Naive B cell (primary cell): ENCODE measurements around the gene TAMALIN. TPM values are rescaled to one million over a fixed set of nuclear protein-coding genes. Genes with fewer than 3 reads are reported as not detected.
"Not testable (repeated sequence)": the region's sequence is repeated elsewhere in the genome, so short reads cannot be mapped to it uniquely, and the experiment has no call there.

ENCODE experiments used
- ATAC-seq, 2 donors: fragments of 150-1000 bp; cut with Tn5 transposase; 2 replicates each; pipeline ENCODE4 v1.10.0; 2021; ENCODE audit warnings: low read depth in 2 of 2, mild to moderate bottlenecking in 2 of 2, moderate library complexity in 2 of 2
- DNase-seq: peaks from one replicate; pipeline ENCODE4 v3.0.0; 2022
- H3K27ac Mint-ChIP-seq, 6 donors: one replicate each; pipeline ENCODE4 v1.8.0; 2020 to 2022; ENCODE audit warnings: mild to moderate bottlenecking in 6 of 6, mixed read lengths in 6 of 6, moderate library complexity in 5 of 6, inconsistent platforms in 2 of 6
- H3K27me3 Mint-ChIP-seq, 3 donors: one replicate each; pipeline ENCODE4 v1.8.0; 2021 to 2022; ENCODE audit warnings: mixed read lengths in 3 of 3, mild to moderate bottlenecking in 1 of 3
- H3K36me3 Mint-ChIP-seq, 2 donors: one replicate each; pipeline ENCODE4 v1.8.0; 2020 to 2022; ENCODE audit warnings: mixed read lengths in 2 of 2, inconsistent platforms in 1 of 2, mild to moderate bottlenecking in 1 of 2
- H3K4me1 Mint-ChIP-seq, 3 donors: one replicate each; pipeline ENCODE4 v1.8.0; 2020 to 2022; ENCODE audit warnings: mixed read lengths in 3 of 3, inconsistent platforms in 1 of 3, mild to moderate bottlenecking in 1 of 3, moderate library complexity in 1 of 3
- H3K4me3 Mint-ChIP-seq, 8 donors: one replicate each; pipeline ENCODE4 v1.8.0; 2020 to 2022; ENCODE audit warnings: mild to moderate bottlenecking in 8 of 8, mixed read lengths in 8 of 8, moderate library complexity in 8 of 8, inconsistent platforms in 2 of 8
- H3K9me3 Mint-ChIP-seq, 7 donors: one replicate each; pipeline ENCODE4 v1.8.0; 2020 to 2022; ENCODE audit warnings: mixed read lengths in 7 of 7, mild to moderate bottlenecking in 5 of 7, inconsistent platforms in 2 of 7, moderate library complexity in 1 of 7
- polyA plus RNA-seq, 6 donors: library from polyadenylated mRNA; unstranded; fragments of 300-500 nt; fragmentation: Illumina TruSeq; gene quantifications; one replicate each; pipeline ENCODE4 v1.2.3, GENCODE V29; 2021; ENCODE audit warnings: low read depth in 6 of 6

TAMALIN gene
- polyA plus RNA-seq, 6 donors from 2014 or later = 2.9 to 28.7 (median 16.9) TPM

GRCh38 chr12:51972849-51973273 lies 33.9 kb upstream of the TAMALIN start:
- ATAC-seq = peak; percentile 44 to 48
- no peaks in the 10 kb centered on the region for H3K9me3 Mint-ChIP-seq
- no peaks in the 10 kb centered on the region for H3K27me3 Mint-ChIP-seq
- DNase-seq = no peak
- peak overlapping the region in 2 of 6 donors; percentile 37 to 64 for H3K27ac Mint-ChIP-seq
- H3K4me3 Mint-ChIP-seq = peak overlapping the region in 7 of 8 donors; percentile 6 to 81 (median 54)
- H3K36me3 Mint-ChIP-seq = peaks cover 11 to 13% of the 10 kb centered on the region in 2 donors
- H3K4me1 Mint-ChIP-seq = peaks cover 36 to 68% (median 62%) of the 10 kb centered on the region in 3 donors

- ATAC-seq = no peak
- Mint-ChIP-seq H3K36me3 (peaks cover 13 to 14% of the 10 kb centered on the region in 2 donors), H3K4me3 (peak overlapping the region in 1 of 8 donors; percentile 38), H3K9me3 (no peaks in the 10 kb centered on the region), H3K4me1 (peaks cover 36 to 68% (median 62%) of the 10 kb centered on the region in 3 donors), H3K27ac (no peak overlapping the region), H3K27me3 (no peaks in the 10 kb centered on the region)
- no peak for DNase-seq
Observed at GRCh38 chr12:51973560-51973959, 33.2 kb upstream of the TAMALIN start.

GRCh38 chr12:51974646-51975045 lies 32.1 kb upstream of the TAMALIN start:
- H3K9me3 Mint-ChIP-seq = no peaks in the 10 kb centered on the region
- H3K4me1 Mint-ChIP-seq = peaks cover 36 to 72% (median 64%) of the 10 kb centered on the region in 3 donors
- H3K36me3 Mint-ChIP-seq = peaks cover 13 to 14% of the 10 kb centered on the region in 2 donors
- ATAC-seq = no peak
- DNase-seq = no peak
- H3K4me3 Mint-ChIP-seq = no peak overlapping the region
- peak overlapping the region in 1 of 6 donors; percentile 54 for H3K27ac Mint-ChIP-seq
- no peaks in the 10 kb centered on the region for H3K27me3 Mint-ChIP-seq

GRCh38 chr12:51975196-51975595 lies 31.6 kb upstream of the TAMALIN start:
- no peak overlapping the region for H3K27ac Mint-ChIP-seq
- no peaks in the 10 kb centered on the region for H3K9me3 Mint-ChIP-seq
- DNase-seq (no peak), ATAC-seq (no peak)
- H3K36me3 Mint-ChIP-seq = peaks cover 13 to 14% of the 10 kb centered on the region in 2 donors
- peaks cover 33 to 73% (median 64%) of the 10 kb centered on the region in 3 donors for H3K4me1 Mint-ChIP-seq
- no peaks in the 10 kb centered on the region for H3K27me3 Mint-ChIP-seq
- no peak overlapping the region for H3K4me3 Mint-ChIP-seq

- H3K4me3 Mint-ChIP-seq = no peak overlapping the region
- no peaks in the 10 kb centered on the region for H3K27me3 Mint-ChIP-seq
- no peaks in the 10 kb centered on the region for H3K9me3 Mint-ChIP-seq
- peaks cover 28 to 68% (median 58%) of the 10 kb centered on the region in 3 donors for H3K4me1 Mint-ChIP-seq
- DNase-seq (no peak), ATAC-seq (no peak)
- H3K27ac Mint-ChIP-seq = peak overlapping the region in 2 of 6 donors; percentile 36 to 53
- peaks cover 13 to 14% of the 10 kb centered on the region in 2 donors for H3K36me3 Mint-ChIP-seq
Observed at GRCh38 chr12:51976376-51977160, 30.2 kb upstream of the TAMALIN start.

- Mint-ChIP-seq H3K9me3 (no peaks in the 10 kb centered on the region), H3K4me1 (peaks cover 23 to 60% (median 51%) of the 10 kb centered on the region in 3 donors), H3K27me3 (no peaks in the 10 kb centered on the region), H3K36me3 (peaks cover 13 to 14% of the 10 kb centered on the region in 2 donors), H3K4me3 (no peak overlapping the region), H3K27ac (no peak overlapping the region)
- no peak for ATAC-seq
- no peak for DNase-seq
Observed at GRCh38 chr12:51977320-51977753, 29.4 kb upstream of the TAMALIN start.

- Mint-ChIP-seq H3K36me3 (peaks cover 13 to 14% of the 10 kb centered on the region in 2 donors), H3K4me1 (peaks cover 13 to 41% (median 31%) of the 10 kb centered on the region in 3 donors)
- not testable (repeated sequence) for DNase-seq, H3K27ac Mint-ChIP-seq, H3K4me3 Mint-ChIP-seq, H3K9me3 Mint-ChIP-seq, ATAC-seq, H3K27me3 Mint-ChIP-seq
Observed at GRCh38 chr12:51979306-51979705, 27.4 kb upstream of the TAMALIN start.

- H3K9me3 Mint-ChIP-seq = no peaks in the 10 kb centered on the region
- no peak overlapping the region for H3K4me3 Mint-ChIP-seq
- ATAC-seq (peak; percentile 97), DNase-seq (peak; percentile 63)
- H3K27ac Mint-ChIP-seq = peak overlapping the region in 3 of 6 donors; percentile 5 to 28 (median 8)
- H3K36me3 Mint-ChIP-seq = peaks cover 14 to 15% of the 10 kb centered on the region in 2 donors
- peaks cover 8 to 33% (median 22%) of the 10 kb centered on the region in 3 donors for H3K4me1 Mint-ChIP-seq
- no peaks in the 10 kb centered on the region for H3K27me3 Mint-ChIP-seq
Observed at GRCh38 chr12:51980051-51980808, 26.5 kb upstream of the TAMALIN start.

GRCh38 chr12:51980809-51981127 lies 26.0 kb upstream of the TAMALIN start:
- Mint-ChIP-seq H3K4me3 (no peak overlapping the region), H3K9me3 (no peaks in the 10 kb centered on the region), H3K36me3 (peaks cover 14 to 17% of the 10 kb centered on the region in 2 donors), H3K27ac (peak overlapping the region in 2 of 6 donors; percentile 28 to 52), H3K4me1 (peaks cover 8 to 27% (median 16%) of the 10 kb centered on the region in 3 donors), H3K27me3 (no peaks in the 10 kb centered on the region)
- DNase-seq = no peak
- ATAC-seq = no peak

- Mint-ChIP-seq H3K27ac (no peak overlapping the region), H3K4me1 (peaks cover 8 to 14% (median 14%) of the 10 kb centered on the region in 3 donors), H3K36me3 (peaks cover 0 to 8% of the 10 kb centered on the region in 2 donors), H3K27me3 (no peaks in the 10 kb centered on the region), H3K9me3 (no peaks in the 10 kb centered on the region), H3K4me3 (no peak overlapping the region)
- ATAC-seq = no peak
- DNase-seq = no peak
Observed at GRCh38 chr12:51984657-51985056, 22.1 kb upstream of the TAMALIN start.

GRCh38 chr12:51985154-51985835 lies 21.5 kb upstream of the TAMALIN start:
- H3K4me1 Mint-ChIP-seq = peaks cover 5 to 7% (median 7%) of the 10 kb centered on the region in 3 donors
- no peak for ATAC-seq

GRCh38 chr12:51986834-51987233 lies 19.9 kb upstream of the TAMALIN start:
- no peak overlapping the region for H3K27ac Mint-ChIP-seq
- H3K4me1 Mint-ChIP-seq = no peaks in the 10 kb centered on the region
- no peaks in the 10 kb centered on the region for H3K9me3 Mint-ChIP-seq
- H3K36me3 Mint-ChIP-seq = peaks cover 0 to 8% of the 10 kb centered on the region in 2 donors
- DNase-seq (no peak), ATAC-seq (no peak)
- no peaks in the 10 kb centered on the region for H3K27me3 Mint-ChIP-seq
- H3K4me3 Mint-ChIP-seq = no peak overlapping the region

More at GRCh38 chr12:51985154-51985835, 21.5 kb upstream of the TAMALIN start:
- H3K27ac Mint-ChIP-seq = peak overlapping the region in 1 of 6 donors; percentile 63
- no peak for DNase-seq
- H3K27me3 Mint-ChIP-seq = no peaks in the 10 kb centered on the region
- no peaks in the 10 kb centered on the region for H3K9me3 Mint-ChIP-seq
- peaks cover 0 to 8% of the 10 kb centered on the region in 2 donors for H3K36me3 Mint-ChIP-seq
- H3K4me3 Mint-ChIP-seq = no peak overlapping the region

GRCh38 chr12:51992246-51992645 lies 14.5 kb upstream of the TAMALIN start:
- H3K9me3 Mint-ChIP-seq = no peaks in the 10 kb centered on the region
- H3K4me1 Mint-ChIP-seq = peaks cover 3 to 7% (median 5%) of the 10 kb centered on the region in 3 donors
- H3K4me3 Mint-ChIP-seq = no peak overlapping the region
- no peak for ATAC-seq
- DNase-seq = no peak
- H3K27me3 Mint-ChIP-seq = no peaks in the 10 kb centered on the region
- H3K27ac Mint-ChIP-seq = peak overlapping the region in 3 of 6 donors; percentile 69 to 95 (median 71)
- no peaks in the 10 kb centered on the region for H3K36me3 Mint-ChIP-seq
